ENCODE results near the gene FAM234B. TPM values are rescaled to one million over a fixed set of nuclear protein-coding genes. Genes with fewer than 3 reads are reported as not detected.

The FAM234B gene
- total RNA-seq, 1 experiment from 2014 or later, result 11.4 TPM

GRCh38 chr12:13105781-13106180 lies 61.6 kb downstream of the FAM234B start:
- intact Hi-C loops (cut with micrococcal nuclease; ENCODE audit: unreplicated experiment), result no loop called here
- Mint-ChIP-seq H3K4me1 (ENCODE audit: low read depth, unreplicated experiment) (peaks cover 14% of the 10 kb centered on the region), H3K9me3 (ENCODE audit: unreplicated experiment) (peaks cover 12% of the 10 kb centered on the region), H3K4me3 (ENCODE audit: unreplicated experiment) (no peak overlapping the region), H3K36me3 (ENCODE audit: insufficient read depth, unreplicated experiment) (no peaks in the 10 kb centered on the region), H3K27me3 (ENCODE audit: insufficient read depth, unreplicated experiment) (no peaks in the 10 kb centered on the region), H3K27ac (ENCODE audit: unreplicated experiment) (no peak overlapping the region)
- Histone ChIP-seq H3K4me1 (peaks cover 15% of the 10 kb centered on the region), H3K27me3 (replicated peaks; ENCODE audit: control insufficient read depth, insufficient read depth, low read length) (no peaks in the 10 kb centered on the region), H3K4me3 (ENCODE audit: low read depth, low read length) (no peak overlapping the region), H3K36me3 (ENCODE audit: control insufficient read depth, insufficient read depth, low read length) (no peaks in the 10 kb centered on the region), H3K9me3 (peaks cover 15% of the 10 kb centered on the region; the same call in 1 of the 2 replicates)
- no TSS peak for BruUV-seq (replicated peaks)
- no peak for TF ChIP-seq CTCF (IDR thresholded peaks at IDR 0.05; ENCODE audit: insufficient read depth in 1 of 2, low read depth in 1 of 2, low read length in 1 of 2, severe bottlenecking in 1 of 2, unreplicated experiment in 1 of 2)
- POLR2A ChIA-PET, result no interaction called here
- no peak for DNase-seq
- CTCF ChIA-PET, result no interaction called here

GRCh38 chr12:13106666-13107065 lies 62.5 kb downstream of the FAM234B start:
- H3K9me3 ChIP-seq, result peaks cover 17% of the 10 kb centered on the region; the same call in 1 of the 2 replicates
- H3K4me3 ChIP-seq (ENCODE audit: low read depth, low read length), result no peak overlapping the region
- ChIA-PET CTCF (interaction anchor here (0.6 kb wide), 1 partner anchor 11 kb away, joined by 3 read pairs; no protein-coding TSS in a partner anchor), POLR2A (no interaction called here)
- no peaks in the 10 kb centered on the region for H3K36me3 ChIP-seq (ENCODE audit: control insufficient read depth, insufficient read depth, low read length)
- peaks cover 12% of the 10 kb centered on the region for H3K9me3 Mint-ChIP-seq (ENCODE audit: unreplicated experiment)
- no TSS peak for BruUV-seq (replicated peaks)
- no peak overlapping the region for H3K4me3 Mint-ChIP-seq (ENCODE audit: unreplicated experiment)
- no peaks in the 10 kb centered on the region for H3K27me3 Mint-ChIP-seq (ENCODE audit: insufficient read depth, unreplicated experiment)
- H3K36me3 Mint-ChIP-seq (ENCODE audit: insufficient read depth, unreplicated experiment), result no peaks in the 10 kb centered on the region
- no peak for DNase-seq
- peaks cover 14% of the 10 kb centered on the region for H3K4me1 Mint-ChIP-seq (ENCODE audit: low read depth, unreplicated experiment)
- intact Hi-C loops (cut with micrococcal nuclease; ENCODE audit: unreplicated experiment), result no loop called here
- H3K27ac Mint-ChIP-seq (ENCODE audit: unreplicated experiment), result no peak overlapping the region
- TF ChIP-seq CTCF (IDR thresholded peaks at IDR 0.05; ENCODE audit: insufficient read depth in 1 of 2, low read depth in 1 of 2, low read length in 1 of 2, severe bottlenecking in 1 of 2, unreplicated experiment in 1 of 2), result no peak
- H3K4me1 ChIP-seq, result peaks cover 12% of the 10 kb centered on the region
- H3K27me3 ChIP-seq (replicated peaks; ENCODE audit: control insufficient read depth, insufficient read depth, low read length), result no peaks in the 10 kb centered on the region

GRCh38 chr12:13112968-13113367 lies 68.8 kb downstream of the FAM234B start:
- Mint-ChIP-seq H3K4me1 (ENCODE audit: low read depth, unreplicated experiment) (peaks cover 13% of the 10 kb centered on the region), H3K36me3 (ENCODE audit: insufficient read depth, unreplicated experiment) (no peaks in the 10 kb centered on the region), H3K27ac (ENCODE audit: unreplicated experiment) (no peak overlapping the region), H3K9me3 (ENCODE audit: unreplicated experiment) (peaks cover 22% of the 10 kb centered on the region), H3K27me3 (ENCODE audit: insufficient read depth, unreplicated experiment) (no peaks in the 10 kb centered on the region), H3K4me3 (ENCODE audit: unreplicated experiment) (no peak overlapping the region)
- Histone ChIP-seq H3K27me3 (replicated peaks; ENCODE audit: control insufficient read depth, insufficient read depth, low read length) (no peaks in the 10 kb centered on the region), H3K4me3 (ENCODE audit: low read depth, low read length) (no peak overlapping the region), H3K4me1 (no peaks in the 10 kb centered on the region; the same call in 1 of the 2 replicates), H3K36me3 (ENCODE audit: control insufficient read depth, insufficient read depth, low read length) (no peaks in the 10 kb centered on the region), H3K9me3 (peaks cover 24% of the 10 kb centered on the region; the same call in 1 of the 2 replicates)
- ChIA-PET POLR2A (no interaction called here), CTCF (no interaction called here)
- DNase-seq, result no peak
- TF ChIP-seq CTCF (IDR thresholded peaks at IDR 0.05; ENCODE audit: insufficient read depth in 1 of 2, low read depth in 1 of 2, low read length in 1 of 2, severe bottlenecking in 1 of 2, unreplicated experiment in 1 of 2), result no peak
- intact Hi-C loops (cut with micrococcal nuclease; ENCODE audit: unreplicated experiment), result no loop called here
- BruUV-seq (replicated peaks), result no TSS peak

All from Caco-2 (cell line).